GM19025 (cell line): ENCODE results near the gene SLCO3A1.

Experiments used
- ATAC-seq: cut with Tn5 transposase; IDR thresholded peaks from one replicate; pipeline ENCODE4 v1.9.1; 2021; ENCODE audit warnings: mild to moderate bottlenecking, low read depth, moderate library complexity; ENCODE audit not compliant: unreplicated experiment

The SLCO3A1 gene

GRCh38 chr15:91904942-91905341 lies 51.4 kb downstream of the SLCO3A1 start:
- no peak for ATAC-seq

GRCh38 chr15:91908391-91908790 lies 54.9 kb downstream of the SLCO3A1 start:
- no peak for ATAC-seq

GRCh38 chr15:91909111-91909510 lies 55.6 kb downstream of the SLCO3A1 start:
- ATAC-seq, result no peak

- ATAC-seq, result no peak
These were observed 56.1 kb downstream of the SLCO3A1 start for GRCh38 chr15:91909574-91909973.

- ATAC-seq, result no peak
These were observed 58.3 kb downstream of the SLCO3A1 start for GRCh38 chr15:91911844-91912243.

- ATAC-seq, result no peak
These were observed 58.8 kb downstream of the SLCO3A1 start for GRCh38 chr15:91912336-91912735.

GRCh38 chr15:91913560-91913959 lies 60.1 kb downstream of the SLCO3A1 start:
- ATAC-seq, result no peak

GRCh38 chr15:91915576-91915975 lies 62.1 kb downstream of the SLCO3A1 start:
- no peak for ATAC-seq

GRCh38 chr15:91916051-91916450 lies 62.5 kb downstream of the SLCO3A1 start:
- ATAC-seq, result no peak

GRCh38 chr15:91917686-91918360 lies 64.3 kb downstream of the SLCO3A1 start:
- no peak for ATAC-seq

GRCh38 chr15:91919014-91919534 lies 65.6 kb downstream of the SLCO3A1 start:
- ATAC-seq, result no peak

GRCh38 chr15:91921188-91921842 lies 67.8 kb downstream of the SLCO3A1 start:
- no peak for ATAC-seq

- no peak for ATAC-seq
These were observed 68.3 kb downstream of the SLCO3A1 start for GRCh38 chr15:91921843-91922198.

- no peak for ATAC-seq
These were observed 69.4 kb downstream of the SLCO3A1 start for GRCh38 chr15:91922646-91923547.

GRCh38 chr15:91924183-91924582 lies 70.7 kb downstream of the SLCO3A1 start:
- no peak for ATAC-seq

GRCh38 chr15:91924837-91925495 lies 71.5 kb downstream of the SLCO3A1 start:
- no peak for ATAC-seq

- ATAC-seq, result no peak
These were observed 72.3 kb downstream of the SLCO3A1 start for GRCh38 chr15:91925794-91926193.

GRCh38 chr15:91926908-91927270 lies 73.4 kb downstream of the SLCO3A1 start:
- no peak for ATAC-seq

GRCh38 chr15:91927585-91927984 lies 74.1 kb downstream of the SLCO3A1 start:
- no peak for ATAC-seq

GRCh38 chr15:91928675-91929074 lies 75.2 kb downstream of the SLCO3A1 start:
- no peak for ATAC-seq

- ATAC-seq, result no peak
These were observed 76.0 kb downstream of the SLCO3A1 start for GRCh38 chr15:91929509-91929908.
